Natural killer cell (primary cell): ENCODE data around the gene PEAK1. TPM values are rescaled to one million over a fixed set of nuclear protein-coding genes. Genes with fewer than 3 reads are reported as not detected.

Experiments used
- ATAC-seq, 3 donors: fragments of 150-1000 bp in 2 of 3; fragments of 200-7000 bp in 1 of 3; cut with Tn5 transposase; 1 replicate in 1 of 3; 2 replicates in 2 of 3; pipeline ENCODE4 v1.10.0; 2021; ENCODE audit warnings: mild to moderate bottlenecking in 2 of 3, moderate library complexity in 2 of 3
- DNase-seq, 2 donors: peaks; one replicate each; pipeline versions ENCODE4 v3.0.0 to v3.0.0-alpha.2; 2013 to 2021; ENCODE audit warnings: mixed read lengths in 1 of 2
- H3K27ac ChIP-seq: one replicate; pipeline ENCODE4 v1.5.1; 2013; ENCODE audit warnings: mild to moderate bottlenecking, low read length
- H3K27me3 ChIP-seq: one replicate; pipeline ENCODE4 v1.6.1; 2013; ENCODE audit warnings: low read length; ENCODE audit not compliant: control insufficient read depth, insufficient read depth
- H3K36me3 ChIP-seq: one replicate; pipeline ENCODE4 v1.6.1; 2013; ENCODE audit warnings: low read length; ENCODE audit not compliant: control insufficient read depth, insufficient read depth
- H3K4me1 ChIP-seq: one replicate; pipeline ENCODE4 v1.6.1; 2013; ENCODE audit warnings: low read length; ENCODE audit not compliant: control insufficient read depth, insufficient read depth
- H3K4me3 ChIP-seq: one replicate; pipeline ENCODE4 v1.5.1; 2013; ENCODE audit warnings: low read length
- H3K9me3 ChIP-seq: one replicate; pipeline ENCODE4 v1.6.1; 2013; ENCODE audit warnings: low read length; ENCODE audit not compliant: control insufficient read depth, insufficient read depth
- H3K27ac Mint-ChIP-seq, 2 donors: one replicate each; pipeline ENCODE4 v1.8.0; 2022; ENCODE audit warnings: mild to moderate bottlenecking in 2 of 2, mixed read lengths in 2 of 2, moderate library complexity in 1 of 2
- H3K27me3 Mint-ChIP-seq, 2 donors: one replicate each; pipeline ENCODE4 v1.8.0; 2022; ENCODE audit warnings: low read depth in 2 of 2, mixed read lengths in 2 of 2
- H3K36me3 Mint-ChIP-seq: one replicate; pipeline ENCODE4 v1.8.0; 2022; ENCODE audit warnings: mixed read lengths
- H3K4me1 Mint-ChIP-seq, 2 donors: one replicate each; pipeline ENCODE4 v1.8.0; 2022; ENCODE audit warnings: mixed read lengths in 2 of 2
- H3K4me3 Mint-ChIP-seq: one replicate; pipeline ENCODE4 v1.8.0; 2022; ENCODE audit warnings: mild to moderate bottlenecking, moderate library complexity, mixed read lengths
- H3K9me3 Mint-ChIP-seq, 2 donors: one replicate each; pipeline ENCODE4 v1.8.0; 2022; ENCODE audit warnings: mixed read lengths in 2 of 2
- CTCF ChIP-seq: fragments of 200-600 bp; IDR thresholded peaks from one replicate; pipeline ENCODE4 v1.8.0; 2022; ENCODE audit warnings: antibody characterized with exemption
- WGBS: methylation state at CpG from one replicate; pipeline ENCODE4 v1.1.7; 2013; ENCODE audit warnings: missing lambda C conversion rate; ENCODE audit not compliant: insufficient coverage; 5-methylcytosine and 5-hydroxymethylcytosine counted together
- intact Hi-C: fragments of 100-400 bp; cut with micrococcal nuclease; formaldehyde crosslinking; loops from one replicate; pipeline ENCODE4 v1.14.2; 2022
- total RNA-seq, 4 donors: library from RNA; stranded (reverse); fragments of 120-200 nt in 1 of 4; gene quantifications; one replicate each; pipeline versions ENCODE4 v1.2.3 to v1.2.4, GENCODE V29; 2013 to 2022

PEAK1 gene
- total RNA-seq, 3 donors from 2014 or later (not counting 1 experiment from before 2014, with no cell fraction given), result 59.3 to 73.9 (median 69.1) TPM

- ATAC-seq (peak in 1 of 3 donors; percentile 41), DNase-seq (no peak)
- no peaks in the 10 kb centered on the region for H3K27me3 ChIP-seq
- H3K27ac Mint-ChIP-seq, result no peak overlapping the region
- H3K36me3 ChIP-seq, result no peaks in the 10 kb centered on the region
- H3K4me1 ChIP-seq, result no peaks in the 10 kb centered on the region
- H3K9me3 ChIP-seq, result no peaks in the 10 kb centered on the region
- H3K36me3 Mint-ChIP-seq, result no peaks in the 10 kb centered on the region
- intact Hi-C loops, result no loop called here
- H3K27ac ChIP-seq, result no peak overlapping the region
- no peaks in the 10 kb centered on the region for H3K9me3 Mint-ChIP-seq
- H3K27me3 Mint-ChIP-seq, result no peaks in the 10 kb centered on the region
- no peaks in the 10 kb centered on the region for H3K4me1 Mint-ChIP-seq
- no peak overlapping the region for H3K4me3 Mint-ChIP-seq
- TF ChIP-seq CTCF, result no peak
- WGBS, result 96% methylated on average over 7 of the region's 7 CpGs
- no peak overlapping the region for H3K4me3 ChIP-seq
These were observed 323.4 kb downstream of the PEAK1 start for GRCh38 chr15:77096541-77096940.

- Histone ChIP-seq H3K4me3 (no peak overlapping the region), H3K4me1 (no peaks in the 10 kb centered on the region), H3K36me3 (no peaks in the 10 kb centered on the region), H3K27me3 (no peaks in the 10 kb centered on the region), H3K27ac (no peak overlapping the region), H3K9me3 (no peaks in the 10 kb centered on the region)
- intact Hi-C loops, result no loop called here
- Mint-ChIP-seq H3K4me3 (no peak overlapping the region), H3K27me3 (no peaks in the 10 kb centered on the region), H3K27ac (no peak overlapping the region), H3K4me1 (no peaks in the 10 kb centered on the region), H3K9me3 (no peaks in the 10 kb centered on the region), H3K36me3 (no peaks in the 10 kb centered on the region)
- DNase-seq (no peak), ATAC-seq (no peak)
- 91% methylated on average over 4 of the region's 4 CpGs for WGBS
- TF ChIP-seq CTCF, result no peak
These were observed 323.8 kb downstream of the PEAK1 start for GRCh38 chr15:77096138-77096537.

- TF ChIP-seq CTCF, result no peak
- no peak overlapping the region for H3K4me3 Mint-ChIP-seq
- Histone ChIP-seq H3K4me1 (no peaks in the 10 kb centered on the region), H3K4me3 (no peak overlapping the region), H3K27ac (no peak overlapping the region), H3K27me3 (no peaks in the 10 kb centered on the region), H3K36me3 (no peaks in the 10 kb centered on the region), H3K9me3 (no peaks in the 10 kb centered on the region)
- no peak overlapping the region for H3K27ac Mint-ChIP-seq
- H3K4me1 Mint-ChIP-seq, result no peaks in the 10 kb centered on the region
- no peaks in the 10 kb centered on the region for H3K27me3 Mint-ChIP-seq
- DNase-seq, result no peak
- ATAC-seq, result no peak
- 84% methylated on average over 10 of the region's 11 CpGs for WGBS
- intact Hi-C loops, result no loop called here
- no peaks in the 10 kb centered on the region for H3K36me3 Mint-ChIP-seq
- no peaks in the 10 kb centered on the region for H3K9me3 Mint-ChIP-seq
These were observed 325.4 kb downstream of the PEAK1 start for GRCh38 chr15:77094397-77095030.

GRCh38 chr15:77093436-77093835 is 326.5 kb downstream of the PEAK1 start:
- Mint-ChIP-seq H3K4me1 (no peaks in the 10 kb centered on the region), H3K27me3 (no peaks in the 10 kb centered on the region)
- 89% methylated on average over 1 of the region's 1 CpG for WGBS

More at GRCh38 chr15:77093436-77093835, 326.5 kb downstream of the PEAK1 start:
- H3K4me3 ChIP-seq, result no peak overlapping the region
- no peaks in the 10 kb centered on the region for H3K36me3 Mint-ChIP-seq
- no peak overlapping the region for H3K27ac Mint-ChIP-seq
- no peak for TF ChIP-seq CTCF
- intact Hi-C loops, result no loop called here
- DNase-seq, result no peak
- H3K4me3 Mint-ChIP-seq, result no peak overlapping the region
- ATAC-seq, result no peak
- H3K9me3 Mint-ChIP-seq, result no peaks in the 10 kb centered on the region
- H3K27me3 ChIP-seq, result no peaks in the 10 kb centered on the region
- H3K9me3 ChIP-seq, result no peaks in the 10 kb centered on the region
- no peak overlapping the region for H3K27ac ChIP-seq
- no peaks in the 10 kb centered on the region for H3K4me1 ChIP-seq
- H3K36me3 ChIP-seq, result no peaks in the 10 kb centered on the region
